OCI-LY3 (cell line): ENCODE measurements around the gene CFAP221.

Experiments
- H2AFZ ChIP-seq: fragments of 200-600, 300-600 bp; shearing (Covaris generic); 2 replicates; pipeline ENCODE4 v1.6.0; 2014; ENCODE audit warnings: antibody characterized with exemption, low read depth, low read length
- H3K27ac ChIP-seq: fragments of 200-600, 300-600 bp; sonication (generic); 2 replicates; pipeline ENCODE4 v1.5.1; 2014; ENCODE audit warnings: mild to moderate bottlenecking, low read length, moderate library complexity, mixed read lengths
- H3K27me3 ChIP-seq: fragments of 200-600, 300-600 bp; sonication (generic); 2 replicates; pipeline ENCODE4 v1.6.1; 2014; ENCODE audit warnings: low read depth, low read length, mixed read lengths
- H3K36me3 ChIP-seq: fragments of 200-600, 300-600 bp; sonication (generic); replicated peaks from 2 replicates; pipeline ENCODE3; 2014; ENCODE audit warnings: low read depth, low read length, mixed read lengths
- H3K4me1 ChIP-seq: fragments of 300-600, 200-600 bp; sonication (generic); 2 replicates; pipeline ENCODE4 v1.6.1; 2014; ENCODE audit warnings: low read length, mixed read lengths
- H3K4me2 ChIP-seq: fragments of 200-600, 300-600 bp; sonication (generic); 2 replicates; pipeline ENCODE4 v1.6.1; 2014; ENCODE audit warnings: low read length, mixed read lengths
- H3K4me3 ChIP-seq: fragments of 300-600, 200-600 bp; sonication (generic); 2 replicates; pipeline ENCODE4 v1.5.1; 2014; ENCODE audit warnings: antibody characterized with exemption, mild to moderate bottlenecking, low read length, moderate library complexity
- H3K79me2 ChIP-seq: fragments of 300-600, 200-600 bp; shearing (Covaris generic); 2 replicates; pipeline ENCODE4 v1.6.1; 2014; ENCODE audit warnings: mild to moderate bottlenecking, low read length, mixed read lengths
- H3K9ac ChIP-seq: fragments of 300-600, 200-600 bp; shearing (Covaris generic); 2 replicates; pipeline ENCODE4 v1.6.0; 2014; ENCODE audit warnings: mild to moderate bottlenecking, low read length, moderate library complexity
- H3K9me3 ChIP-seq: fragments of 200-600, 300-600 bp; shearing (Covaris generic); 2 replicates; pipeline ENCODE4 v1.6.1; 2014; ENCODE audit warnings: low read length, mixed read lengths; ENCODE audit not compliant: insufficient read depth
- H4K20me1 ChIP-seq: fragments of 200-600, 300-600 bp; sonication (generic); 2 replicates; pipeline ENCODE4 v1.6.1; 2016; ENCODE audit warnings: low read length, mixed read lengths; ENCODE audit not compliant: insufficient read depth
- CTCF ChIP-seq: fragments of 200-600, 300-600 bp; sonication (generic); IDR thresholded peaks from 2 replicates; pipeline ENCODE4 v1.5.1; 2014; ENCODE audit warnings: antibody characterized with exemption, low read length, low read depth
- EZH2phosphoT487 ChIP-seq: fragments of 200-600 bp; shearing (Covaris generic); IDR thresholded peaks from 2 replicates; pipeline ENCODE4 v1.6.1; 2018; ENCODE audit warnings: antibody characterized with exemption, mixed run types, low read depth

CFAP221 gene

GRCh38 chr2:119683713-119684443, 139.6 kb downstream of the CFAP221 start:
- no peak overlapping the region for H3K9ac ChIP-seq

DNA sequence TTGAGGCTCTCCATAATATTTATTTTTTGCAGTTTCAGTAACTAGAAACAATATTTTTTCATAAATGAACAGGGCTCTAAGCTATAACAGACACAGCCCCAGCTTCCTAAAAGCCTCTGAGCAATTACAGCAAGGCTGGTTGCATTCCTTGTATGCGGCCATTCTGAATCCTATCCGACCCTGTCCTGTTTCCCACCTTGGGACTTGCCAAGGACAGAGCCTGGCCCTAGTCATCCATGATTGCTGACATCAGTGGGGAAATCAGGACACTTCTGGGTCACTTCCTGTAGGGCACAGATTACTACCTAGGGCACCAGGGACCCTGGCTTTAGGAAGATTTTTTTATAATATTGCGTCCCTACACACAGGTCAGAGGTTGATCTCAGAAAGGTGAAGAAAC, 140.3 kb downstream of the CFAP221 start:
- TF ChIP-seq EZH2phosphoT487 = no peak
- no peak for TF ChIP-seq CTCF
- H3K4me3 ChIP-seq = no peak overlapping the region
- H4K20me1 ChIP-seq = peaks cover 11% of the 10 kb centered on the region; the same call in 1 of the 2 replicates
- H3K36me3 ChIP-seq = peaks cover 20% of the 10 kb centered on the region
- H3K27ac ChIP-seq = no peak overlapping the region
- no peak overlapping the region for H3K9ac ChIP-seq
- H3K79me2 ChIP-seq = peaks cover 20% of the 10 kb centered on the region
- no peaks in the 10 kb centered on the region for H3K27me3 ChIP-seq
- H3K4me1 ChIP-seq = peaks cover 8% of the 10 kb centered on the region; the same call in 1 of the 2 replicates
- no peak overlapping the region for H2AFZ ChIP-seq
- no peaks in the 10 kb centered on the region for H3K9me3 ChIP-seq
- H3K4me2 ChIP-seq = no peak overlapping the region

More at GRCh38 chr2:119683713-119684443, 139.6 kb downstream of the CFAP221 start:
- H3K27ac ChIP-seq = no peak overlapping the region
- H3K4me3 ChIP-seq = no peak overlapping the region
- peaks cover 20% of the 10 kb centered on the region for H3K36me3 ChIP-seq
- peaks cover 8% of the 10 kb centered on the region; the same call in 1 of the 2 replicates for H3K4me1 ChIP-seq
- no peaks in the 10 kb centered on the region for H3K9me3 ChIP-seq
- TF ChIP-seq EZH2phosphoT487 = no peak
- TF ChIP-seq CTCF = no peak
- no peak overlapping the region for H3K4me2 ChIP-seq
- no peaks in the 10 kb centered on the region for H3K27me3 ChIP-seq
- peaks cover 11% of the 10 kb centered on the region; the same call in 1 of the 2 replicates for H4K20me1 ChIP-seq
- H3K79me2 ChIP-seq = peaks cover 25% of the 10 kb centered on the region
- H2AFZ ChIP-seq = no peak overlapping the region

GRCh38 chr2:119688616-119689015, 144.4 kb downstream of the CFAP221 start:
- H3K4me1 ChIP-seq = no peaks in the 10 kb centered on the region
- no peak overlapping the region for H3K9ac ChIP-seq
- no peaks in the 10 kb centered on the region for H3K27me3 ChIP-seq
- no peak overlapping the region for H2AFZ ChIP-seq
- no peak overlapping the region for H3K27ac ChIP-seq
- TF ChIP-seq EZH2phosphoT487 = no peak
- no peak for TF ChIP-seq CTCF
- H4K20me1 ChIP-seq = no peaks in the 10 kb centered on the region
- no peak overlapping the region for H3K4me3 ChIP-seq
- H3K9me3 ChIP-seq = no peaks in the 10 kb centered on the region
- no peak overlapping the region for H3K4me2 ChIP-seq
- H3K36me3 ChIP-seq = no peaks in the 10 kb centered on the region
- no peaks in the 10 kb centered on the region for H3K79me2 ChIP-seq

GRCh38 chr2:119689218-119689617, 145.0 kb downstream of the CFAP221 start:
- H3K9ac ChIP-seq = no peak overlapping the region
- no peak overlapping the region for H3K4me2 ChIP-seq
- no peaks in the 10 kb centered on the region for H3K36me3 ChIP-seq
- H3K4me3 ChIP-seq = no peak overlapping the region
- no peaks in the 10 kb centered on the region for H3K4me1 ChIP-seq
- H4K20me1 ChIP-seq = no peaks in the 10 kb centered on the region
- H2AFZ ChIP-seq = no peak overlapping the region
- H3K79me2 ChIP-seq = no peaks in the 10 kb centered on the region
- H3K27me3 ChIP-seq = no peaks in the 10 kb centered on the region
- TF ChIP-seq EZH2phosphoT487 (no peak), CTCF (no peak)
- no peaks in the 10 kb centered on the region for H3K9me3 ChIP-seq
- no peak overlapping the region for H3K27ac ChIP-seq
